Measurements from ENCODE around the gene ATP6V1E1.

ATP6V1E1 gene

GRCh38 chr22:17596226-17596625 is 32.3 kb downstream of the ATP6V1E1 start:
- no peak for TF ChIP-seq CTCF (IDR thresholded peaks at IDR 0.05; ENCODE audit: low read depth, low read length, missing control alignments)
- no peak for DNase-seq (ENCODE audit: extremely low read depth, low read depth)
- H3K4me3 ChIP-seq (replicated peaks; ENCODE audit: low read depth, low read length), result no peak overlapping the region

GRCh38 chr22:17592201-17592600 is 36.3 kb downstream of the ATP6V1E1 start:
- DNase-seq (ENCODE audit: extremely low read depth, low read depth), result no peak
- TF ChIP-seq CTCF (IDR thresholded peaks at IDR 0.05; ENCODE audit: low read depth, low read length, missing control alignments), result no peak
- no peak overlapping the region for H3K4me3 ChIP-seq (replicated peaks; ENCODE audit: low read depth, low read length)

- no peak for TF ChIP-seq CTCF (IDR thresholded peaks at IDR 0.05; ENCODE audit: low read depth, low read length, missing control alignments)
- DNase-seq (ENCODE audit: extremely low read depth, low read depth), result no peak
- no peak overlapping the region for H3K4me3 ChIP-seq (replicated peaks; ENCODE audit: low read depth, low read length)
Measured at GRCh38 chr22:17590586-17590985, 38.0 kb downstream of the ATP6V1E1 start.

- DNase-seq (ENCODE audit: extremely low read depth, low read depth), result no peak
- no peak for TF ChIP-seq CTCF (IDR thresholded peaks at IDR 0.05; ENCODE audit: low read depth, low read length, missing control alignments)
- no peak overlapping the region for H3K4me3 ChIP-seq (replicated peaks; ENCODE audit: low read depth, low read length)
Measured at GRCh38 chr22:17589810-17590375, 38.7 kb downstream of the ATP6V1E1 start.

GRCh38 chr22:17588606-17589005 is 39.9 kb downstream of the ATP6V1E1 start:
- no peak for DNase-seq (ENCODE audit: extremely low read depth, low read depth)
- TF ChIP-seq CTCF (IDR thresholded peaks at IDR 0.05; ENCODE audit: low read depth, low read length, missing control alignments), result no peak
- H3K4me3 ChIP-seq (replicated peaks; ENCODE audit: low read depth, low read length), result no peak overlapping the region

- H3K4me3 ChIP-seq (replicated peaks; ENCODE audit: low read depth, low read length), result no peak overlapping the region
- DNase-seq (ENCODE audit: extremely low read depth, low read depth), result no peak
- TF ChIP-seq CTCF (IDR thresholded peaks at IDR 0.05; ENCODE audit: low read depth, low read length, missing control alignments), result no peak
Measured at GRCh38 chr22:17587629-17588028, 40.9 kb downstream of the ATP6V1E1 start.

- TF ChIP-seq CTCF (IDR thresholded peaks at IDR 0.05; ENCODE audit: low read depth, low read length, missing control alignments), result no peak
- DNase-seq (ENCODE audit: extremely low read depth, low read depth), result no peak
- H3K4me3 ChIP-seq (replicated peaks; ENCODE audit: low read depth, low read length), result no peak overlapping the region
Measured at GRCh38 chr22:17586831-17587440, 41.6 kb downstream of the ATP6V1E1 start.
